Gastroesophageal sphincter (tissue), 3 donors: ENCODE measurements around the gene CARD6.

Experiments used
- CTCF ChIP-seq, 4 experiments: fragments of 200-600 bp in 2 of 4; fragments of 450-650 bp in 2 of 4; sonication (generic) in 1 of 4; IDR thresholded peaks; one replicate each; pipeline ENCODE4 v1.5.1; 2017 to 2019; ENCODE audit warnings: antibody characterized with exemption in 4 of 4, mild to moderate bottlenecking in 2 of 4, moderate library complexity in 2 of 4
- POLR2A ChIP-seq, 2 donors: fragments of 450-650 bp; IDR thresholded peaks; one replicate each; pipeline ENCODE4 v1.6.1; 2017; ENCODE audit warnings: antibody characterized with exemption in 2 of 2, mild to moderate bottlenecking in 2 of 2, moderate library complexity in 1 of 2
- POLR2AphosphoS5 ChIP-seq: sonication (generic); formaldehyde crosslinking; IDR thresholded peaks from one replicate; pipeline ENCODE4 v1.6.1; 2017; ENCODE audit warnings: antibody characterized with exemption

DNA sequence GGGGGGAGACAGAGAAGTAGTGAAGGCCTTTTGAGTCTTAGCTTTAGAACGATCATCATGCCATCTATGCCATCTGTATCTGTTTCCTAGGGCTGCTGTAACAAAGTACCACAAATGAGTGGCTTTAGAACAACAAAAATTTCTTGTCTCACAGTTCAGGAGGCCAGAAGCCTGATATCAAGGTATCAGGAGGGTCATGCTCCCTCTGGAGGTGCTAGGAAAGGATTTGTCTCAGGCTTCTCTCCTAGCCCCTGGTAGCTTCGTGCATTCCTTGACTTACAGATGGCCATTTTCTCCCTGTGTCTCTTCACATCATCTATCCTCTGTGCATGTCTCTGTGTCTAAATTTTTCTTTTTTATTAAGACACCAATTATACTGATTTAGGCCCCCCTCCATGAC is 5.2 kb downstream of the CARD6 start:
- TF ChIP-seq CTCF (IDR thresholded peaks at IDR 0.05) (no peak), POLR2A (IDR thresholded peaks at IDR 0.05) (no peak), POLR2AphosphoS5 (no peak)
